IMR-90 (cell line): Measurements from ENCODE around the gene RUNX1. TPM values are rescaled to one million over a fixed set of nuclear protein-coding genes. Genes with fewer than 3 reads are reported as not detected.

Experiments used
- ATAC-seq: fragments of 200-7000 bp; cut with Tn5 transposase; 2 replicates; pipeline ENCODE4 v1.9.1; 2020; ENCODE audit warnings: low read depth, mild to moderate bottlenecking, moderate library complexity
- BruUV-seq: library from RNA; stranded (reverse); fragments of 400-500 nt; replicated peaks from 2 replicates; lab custom pipeline; 2021; lab: Mats Ljungman, UMichigan
- CTCF ChIA-PET: fragments of 300-600 bp; formaldehyde crosslinking; extraction: SDS; loops from one replicate; lab custom pipeline; 2021; ENCODE audit warnings: antibody characterized with exemption; lab: Yijun Ruan, JAX
- POLR2A ChIA-PET: fragments of 300-600 bp; sonication (Branson Sonifier 250); formaldehyde crosslinking; loops from one replicate; lab custom pipeline; 2022; ENCODE audit warnings: antibody characterized with exemption; ENCODE audit not compliant: unreplicated experiment; lab: Charles Lee
- DNase-seq: peaks from one replicate; pipeline ENCODE4 v3.0.0; 2013
- H2AFZ ChIP-seq: replicated peaks from 2 replicates; pipeline ENCODE3; 2013; ENCODE audit warnings: low read length, mild to moderate bottlenecking; ENCODE audit not compliant: poor library complexity
- H2AK5ac ChIP-seq: 2 replicates; pipeline ENCODE4 v1.6.1; 2013; ENCODE audit warnings: low read depth, low read length, inconsistent platforms
- H2AK9ac ChIP-seq: replicated peaks from 2 replicates; pipeline ENCODE3; 2013; ENCODE audit warnings: mild to moderate bottlenecking, low read depth, low read length, moderate library complexity; ENCODE audit not compliant: poor library complexity
- H2BK120ac ChIP-seq: 2 replicates; pipeline ENCODE4 v1.6.1; 2013; ENCODE audit warnings: low read depth, low read length, inconsistent platforms
- H2BK15ac ChIP-seq: 3 replicates; pipeline ENCODE4 v1.6.1; 2013; ENCODE audit warnings: low read depth, low read length, inconsistent platforms
- H2BK20ac ChIP-seq: 2 replicates; pipeline ENCODE4 v1.6.1; 2013; ENCODE audit warnings: low read depth, mild to moderate bottlenecking, inconsistent platforms, low read length, moderate library complexity
- H2BK5ac ChIP-seq: 2 replicates; pipeline ENCODE4 v1.6.1; 2013; ENCODE audit warnings: mild to moderate bottlenecking, low read depth, low read length, inconsistent platforms; ENCODE audit not compliant: poor library complexity, severe bottlenecking
- H3K14ac ChIP-seq: replicated peaks from 2 replicates; pipeline ENCODE4 v1.6.1; 2013; ENCODE audit warnings: low read depth, low read length, inconsistent platforms
- H3K18ac ChIP-seq: 2 replicates; pipeline ENCODE4 v1.6.1; 2013; ENCODE audit warnings: low read depth, low read length, control low read depth
- H3K23ac ChIP-seq: 2 replicates; pipeline ENCODE4 v1.6.1; 2013; ENCODE audit warnings: low read depth, low read length, inconsistent platforms
- H3K27ac ChIP-seq: 2 replicates; pipeline ENCODE4 v1.5.1; 2013; ENCODE audit warnings: mild to moderate bottlenecking, control low read depth, low read length; ENCODE audit not compliant: insufficient read depth
- H3K27me3 ChIP-seq: 2 replicates; pipeline ENCODE4 v1.6.1; 2013; ENCODE audit warnings: low read length; ENCODE audit not compliant: control insufficient read depth, insufficient read depth
- H3K36me3 ChIP-seq: 2 replicates; pipeline ENCODE4 v1.6.1; 2013; ENCODE audit warnings: low read length, mixed read lengths; ENCODE audit not compliant: control insufficient read depth, insufficient read depth
- H3K4ac ChIP-seq: 2 replicates; pipeline ENCODE4 v1.6.1; 2013; ENCODE audit warnings: low read depth, low read length, inconsistent platforms
- H3K4me1 ChIP-seq: 2 replicates; pipeline ENCODE4 v1.6.1; 2013; ENCODE audit warnings: low read length, mixed read lengths; ENCODE audit not compliant: control insufficient read depth, insufficient read depth
- H3K4me2 ChIP-seq: 2 replicates; pipeline ENCODE4 v1.6.1; 2013; ENCODE audit warnings: low read depth, mild to moderate bottlenecking, control low read depth, low read length, moderate library complexity
- H3K4me3 ChIP-seq: 2 replicates; pipeline ENCODE4 v1.5.1; 2013; ENCODE audit warnings: low read depth, mild to moderate bottlenecking, control low read depth, low read length, moderate library complexity; ENCODE audit not compliant: insufficient read depth
- H3K56ac ChIP-seq: 2 replicates; pipeline ENCODE4 v1.6.1; 2013; ENCODE audit warnings: low read length, inconsistent platforms; ENCODE audit not compliant: insufficient read depth; ENCODE audit errors: extremely low read depth
- H3K79me1 ChIP-seq, 2 experiments: 2 replicates each; pipeline ENCODE4 v1.6.1; 2013; ENCODE audit warnings: low read length in 2 of 2, inconsistent platforms in 1 of 2, low read depth in 1 of 2
- H3K9ac ChIP-seq: 2 replicates; pipeline ENCODE4 v1.6.1; 2013; ENCODE audit warnings: low read depth, low read length, control low read depth
- H3K9me1 ChIP-seq: 2 replicates; pipeline ENCODE4 v1.6.1; 2013; ENCODE audit warnings: low read length, inconsistent platforms; ENCODE audit not compliant: insufficient read depth
- H3K9me3 ChIP-seq: 2 replicates; pipeline ENCODE4 v1.6.1; 2013; ENCODE audit warnings: low read length; ENCODE audit not compliant: control insufficient read depth, insufficient read depth
- H4K20me1 ChIP-seq: 2 replicates; pipeline ENCODE4 v1.6.1; 2013; ENCODE audit warnings: low read length, inconsistent platforms; ENCODE audit not compliant: insufficient read depth
- H4K5ac ChIP-seq: 2 replicates; pipeline ENCODE4 v1.6.1; 2013; ENCODE audit warnings: mild to moderate bottlenecking, low read depth, low read length, control low read depth
- H4K8ac ChIP-seq, 2 experiments: 2 replicates each; pipeline ENCODE4 v1.6.1; 2013; ENCODE audit warnings: low read depth in 2 of 2, low read length in 2 of 2, control low read depth in 1 of 2, inconsistent platforms in 1 of 2
- H4K91ac ChIP-seq: 2 replicates; pipeline ENCODE4 v1.6.1; 2013; ENCODE audit warnings: low read depth, low read length, inconsistent platforms; ENCODE audit not compliant: insufficient read depth
- RFX5 ChIP-seq: IDR thresholded peaks from 2 replicates; pipeline ENCODE4 v1.8.0; 2012; ENCODE audit warnings: low read depth, mild to moderate bottlenecking, low read length, moderate library complexity
- WGBS, 2 experiments: methylation state at CpG; one replicate each; pipeline versions ENCODE4 v1.1.5 to v1.1.7; 2013; ENCODE audit warnings: missing lambda C conversion rate in 2 of 2; ENCODE audit not compliant: insufficient read length in 1 of 2; ENCODE audit errors: extremely low coverage in 2 of 2; 5-methylcytosine and 5-hydroxymethylcytosine counted together
- dilution Hi-C: fragments of 300-500 bp; cut with HindIII; formaldehyde crosslinking; loops from one replicate; pipeline ENCODE4 v1.14.3; 2018; ENCODE audit warnings: low sequenced_read_pairs; ENCODE audit not compliant: unreplicated experiment
- in situ Hi-C: fragments of 300-500 bp; cut with MboI; formaldehyde crosslinking; loops from 3 replicates; pipeline ENCODE4 v1.14.3; 2019; ENCODE audit warnings: low sequenced_read_pairs, inconsistent platforms, mixed read lengths
- intact Hi-C: fragments of 100-400 bp; cut with micrococcal nuclease; formaldehyde crosslinking; loops from 2 replicates; pipeline ENCODE4 v1.10.0; 2022
- polyA plus RNA-seq, 3 experiments: library from polyadenylated mRNA; depleted of rRNA; stranded (reverse); fragments of >200 nt; gene quantifications; 2 replicates each; pipeline ENCODE4 v1.2.3, GENCODE V29; 2012; ENCODE audit warnings: low replicate concordance in 1 of 3
- total RNA-seq: library from RNA; depleted of rRNA; stranded (reverse); fragments of >200 nt; gene quantifications from 2 replicates; pipeline ENCODE4 v1.2.3, GENCODE V29; 2012

The RUNX1 gene
- total and polyA plus RNA-seq, 2 of the 4 experiments (the other 2 are of a cell fraction) = 34.5 to 56.5 TPM

- H2AK9ac ChIP-seq = no peak overlapping the region
- no peak overlapping the region for H3K4me3 ChIP-seq
- intact Hi-C loops (no loop called here), in situ Hi-C loops (no loop called here), dilution Hi-C loops (no loop called here)
- no peak overlapping the region for H3K4me2 ChIP-seq
- no peak for ATAC-seq
- no CpG with 5 or more reads among the region's 2 CpGs for WGBS, 2 experiments
- no peak overlapping the region for H4K5ac ChIP-seq
- no peaks in the 10 kb centered on the region for H3K9me3 ChIP-seq
- no peaks in the 10 kb centered on the region for H4K20me1 ChIP-seq
- H3K9ac ChIP-seq = no peak overlapping the region
- H3K18ac ChIP-seq = no peak overlapping the region
- no peak for DNase-seq
- no peak overlapping the region for H3K23ac ChIP-seq
- no peak overlapping the region for H4K8ac ChIP-seq
- H3K14ac ChIP-seq = no peak overlapping the region
- no peaks in the 10 kb centered on the region for H3K4me1 ChIP-seq
- no peak for TF ChIP-seq RFX5
- no peak overlapping the region for H2AK5ac ChIP-seq
- no peak overlapping the region for H3K27ac ChIP-seq
- H2AFZ ChIP-seq = no peak overlapping the region
- BruUV-seq = no TSS peak
- H2BK15ac ChIP-seq = no peak overlapping the region
- H2BK120ac ChIP-seq = no peak overlapping the region
- ChIA-PET POLR2A (no interaction called here), CTCF (interaction anchor here (0.6 kb wide), 1 partner anchor 42 kb away, joined by 3 read pairs; no protein-coding TSS in a partner anchor)
- H4K91ac ChIP-seq = no peak overlapping the region
- no peak overlapping the region for H2BK20ac ChIP-seq
- H3K79me1 ChIP-seq = no peaks in the 10 kb centered on the region
- 0 out of 2 replicates have a peak, but pooled peaks cover 5% of the 10 kb centered on the region for H3K9me1 ChIP-seq
- no peaks in the 10 kb centered on the region; the same call in 1 of the 2 replicates for H3K27me3 ChIP-seq
- no peak overlapping the region for H2BK5ac ChIP-seq
- no peak overlapping the region for H3K4ac ChIP-seq
- no peaks in the 10 kb centered on the region for H3K36me3 ChIP-seq
- no peak overlapping the region for H3K56ac ChIP-seq
Measured at GRCh38 chr21:34779860-34780259, 269.2 kb downstream of the RUNX1 start.
